ENCODE results near the gene GPBAR1.

GRCh38 chr2:218300141-218300540, 39.3 kb downstream of the GPBAR1 start:
- no peak for TF ChIP-seq CTCF (IDR thresholded peaks at IDR 0.05)
- TF ChIP-seq EZH2 (IDR thresholded peaks at IDR 0.05; ENCODE audit: borderline replicate concordance, insufficient read depth, low read depth, low read length, poor library complexity, severe bottlenecking) = no peak
